GM21526 (cell line): Measurements from ENCODE around the gene ZNF446.
"Not testable (repeated sequence)": the region's sequence is repeated elsewhere in the genome, so short reads cannot be mapped to it uniquely, and the experiment has no call there.

Experiments
- ATAC-seq: cut with Tn5 transposase; IDR thresholded peaks from one replicate; pipeline ENCODE4 v1.9.1; 2021; ENCODE audit warnings: moderate library complexity; ENCODE audit not compliant: unreplicated experiment, low FRiP score

The ZNF446 gene

GRCh38 chr19:58475714-58476497 is at the start of gene ZNF446:
Gene ZNF446, plus strand, starts transcription at chr19:58476352. Its CDS starts 867 bp downstream, at chr19:58477219.
- ATAC-seq: peak; percentile 71

DNA sequence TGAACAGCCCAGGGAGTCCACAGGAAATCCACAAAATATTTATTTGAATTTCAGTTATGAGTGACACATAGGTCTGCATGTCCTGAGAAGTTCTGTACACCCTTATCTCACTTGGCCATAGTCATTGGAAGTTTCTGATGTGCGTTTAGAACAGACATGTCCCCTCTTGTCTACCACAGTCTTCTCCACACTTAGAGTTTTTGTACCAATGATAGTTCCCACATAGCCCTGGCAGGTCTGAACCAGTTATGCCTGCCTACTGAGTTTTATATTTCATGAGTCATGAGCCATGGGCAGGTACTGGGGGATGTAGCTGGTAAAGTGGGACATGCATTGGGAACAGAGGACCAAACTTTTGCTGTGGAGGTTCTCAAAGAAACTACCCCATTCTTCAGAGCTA is 47.5 kb upstream of the ZNF446 start:
- ATAC-seq: no peak

GRCh38 chr19:58429745-58430144 is 46.4 kb upstream of the ZNF446 start:
- no peak for ATAC-seq

DNA sequence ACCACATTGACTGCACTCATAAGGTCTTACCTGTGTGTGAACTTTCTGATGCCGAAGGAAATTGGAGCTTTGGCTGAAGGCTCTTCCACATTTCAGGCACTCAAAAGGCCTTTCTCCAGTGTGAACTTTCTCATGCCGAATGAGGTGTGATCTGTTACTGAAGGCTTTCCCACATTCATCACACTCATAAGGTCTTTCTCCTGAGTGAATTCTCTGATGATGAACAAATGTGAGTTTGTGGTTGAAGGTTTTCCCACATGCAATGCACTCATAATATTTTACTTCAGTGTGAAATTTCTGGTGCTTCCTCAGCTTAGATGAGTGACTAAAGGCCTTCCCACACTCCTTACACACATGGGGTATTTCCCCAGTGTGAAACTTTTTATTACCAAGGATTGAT is 41.9 kb upstream of the ZNF446 start:
- no peak for ATAC-seq

GRCh38 chr19:58439576-58440554 is 36.3 kb upstream of the ZNF446 start, which contains the start of gene ZNF132:
Gene ZNF132, minus strand, starts transcription at chr19:58440153. Its CDS starts 332 bp downstream, at chr19:58439821.
- ATAC-seq: peak; percentile 85

GRCh38 chr19:58440556-58440955 is 35.6 kb upstream of the ZNF446 start:
- ATAC-seq: no peak

- ATAC-seq: not testable (repeated sequence)
Measured at GRCh38 chr19:58442986-58443385, 33.2 kb upstream of the ZNF446 start.

- ATAC-seq: not testable (repeated sequence)
Measured at GRCh38 chr19:58448860-58449259, 27.3 kb upstream of the ZNF446 start.

- not testable (repeated sequence) for ATAC-seq
Measured at GRCh38 chr19:58449980-58450379, 26.2 kb upstream of the ZNF446 start.

DNA sequence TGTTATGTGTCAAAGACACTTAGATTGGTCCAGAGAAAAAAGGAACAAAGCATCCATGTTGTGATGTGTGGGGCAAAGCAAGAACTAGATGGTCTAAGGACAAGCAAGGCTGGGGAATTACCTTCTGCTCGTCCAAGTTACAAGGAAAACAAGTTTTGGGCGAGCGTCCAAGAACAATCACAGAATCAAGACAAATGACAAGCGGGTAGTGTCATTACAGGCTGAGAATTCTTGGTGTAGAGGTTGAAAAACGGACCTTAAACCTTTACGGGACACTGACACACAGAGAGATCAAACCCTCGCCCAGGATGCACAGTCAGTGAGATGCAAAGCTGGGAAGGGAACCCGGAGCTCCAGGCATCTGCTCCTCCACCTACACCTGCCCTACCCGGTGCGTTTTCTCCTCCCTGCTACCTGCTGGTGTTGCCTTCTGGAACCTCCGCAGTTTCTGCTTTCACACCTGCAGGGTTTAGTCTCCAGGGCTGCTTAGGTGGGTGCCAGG is 25.2 kb upstream of the ZNF446 start:
- ATAC-seq: peak; percentile 3

DNA sequence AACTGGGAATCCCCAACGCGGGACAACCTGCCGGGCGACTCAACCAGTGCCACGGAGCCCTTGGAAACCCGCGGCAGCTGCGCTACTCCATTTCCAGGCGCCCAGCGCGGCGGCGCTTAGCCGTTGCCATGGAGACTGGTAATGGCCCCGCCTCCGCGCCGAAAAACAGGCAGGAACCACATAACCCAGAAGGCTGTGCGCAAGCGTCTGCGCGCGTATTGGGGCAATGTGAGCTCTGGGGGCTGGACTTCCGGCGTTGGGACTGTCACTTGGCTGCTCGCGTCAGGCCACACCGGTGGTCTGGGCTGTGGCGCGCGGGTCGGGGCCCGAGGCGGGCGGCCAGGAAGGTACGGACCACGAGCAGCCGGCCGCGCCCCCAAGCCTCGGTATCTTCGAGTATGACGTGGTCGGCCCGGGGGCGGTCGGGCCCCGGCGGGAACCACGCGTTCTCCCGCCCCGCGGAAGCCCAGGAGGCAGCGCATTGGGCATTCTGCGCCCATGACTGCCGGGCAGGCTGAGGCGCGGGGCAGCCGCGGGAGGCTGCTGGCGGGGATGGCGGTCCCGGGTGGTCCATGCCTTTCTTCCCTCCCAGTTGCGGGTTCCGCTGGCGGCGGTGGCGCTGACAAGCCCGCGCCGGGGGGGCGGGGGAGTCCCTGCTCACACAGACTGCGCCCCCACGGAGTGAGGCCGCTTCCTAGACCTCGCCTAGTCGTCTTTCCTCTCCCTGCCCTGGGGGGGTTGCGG is 24.6 kb upstream of the ZNF446 start, which contains the start of gene ZNF324B:
ZNF324B (plus strand) TSS at position 265 of the 744 bp plus-strand sequence. CDS start 2,080 bp downstream, outside the sequence.
- ATAC-seq: peak; percentile 90

GRCh38 chr19:58453743-58454142 is 22.4 kb upstream of the ZNF446 start:
- no peak for ATAC-seq

DNA sequence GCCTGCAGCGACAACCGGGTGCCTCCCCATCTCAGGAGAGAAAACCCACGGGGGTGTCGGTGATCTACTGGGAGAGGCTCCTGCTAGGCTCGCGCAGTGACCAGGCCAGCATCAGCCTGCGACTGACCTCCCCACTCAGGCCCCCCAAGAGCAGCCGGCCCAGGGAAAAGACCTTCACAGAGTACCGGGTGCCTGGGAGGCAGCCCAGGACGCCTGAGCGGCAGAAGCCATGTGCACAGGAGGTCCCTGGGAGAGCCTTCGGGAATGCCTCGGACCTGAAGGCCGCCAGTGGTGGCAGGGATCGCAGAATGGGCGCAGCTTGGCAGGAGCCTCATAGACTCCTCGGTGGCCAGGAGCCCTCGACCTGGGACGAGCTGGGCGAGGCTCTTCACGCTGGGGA is 20.8 kb upstream of the ZNF446 start:
- no peak for ATAC-seq

DNA sequence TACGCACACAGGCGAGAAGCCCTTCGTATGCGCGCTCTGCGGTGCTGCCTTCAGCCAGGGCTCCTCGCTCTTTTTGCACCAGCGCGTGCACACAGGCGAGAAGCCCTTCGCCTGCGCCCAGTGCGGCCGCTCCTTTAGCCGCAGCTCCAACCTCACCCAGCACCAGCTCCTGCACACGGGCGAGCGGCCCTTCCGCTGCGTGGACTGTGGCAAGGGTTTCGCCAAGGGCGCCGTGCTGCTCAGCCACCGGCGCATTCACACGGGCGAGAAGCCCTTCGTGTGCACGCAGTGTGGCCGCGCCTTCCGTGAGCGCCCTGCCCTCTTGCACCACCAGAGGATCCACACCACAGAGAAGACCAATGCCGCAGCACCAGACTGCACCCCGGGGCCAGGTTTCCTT is 20.0 kb upstream of the ZNF446 start:
- ATAC-seq: no peak

- ATAC-seq: no peak
Measured at GRCh38 chr19:58460039-58460438, 16.1 kb upstream of the ZNF446 start.

- ATAC-seq: no peak
Measured at GRCh38 chr19:58466089-58466759, 9.9 kb upstream of the ZNF446 start.

DNA sequence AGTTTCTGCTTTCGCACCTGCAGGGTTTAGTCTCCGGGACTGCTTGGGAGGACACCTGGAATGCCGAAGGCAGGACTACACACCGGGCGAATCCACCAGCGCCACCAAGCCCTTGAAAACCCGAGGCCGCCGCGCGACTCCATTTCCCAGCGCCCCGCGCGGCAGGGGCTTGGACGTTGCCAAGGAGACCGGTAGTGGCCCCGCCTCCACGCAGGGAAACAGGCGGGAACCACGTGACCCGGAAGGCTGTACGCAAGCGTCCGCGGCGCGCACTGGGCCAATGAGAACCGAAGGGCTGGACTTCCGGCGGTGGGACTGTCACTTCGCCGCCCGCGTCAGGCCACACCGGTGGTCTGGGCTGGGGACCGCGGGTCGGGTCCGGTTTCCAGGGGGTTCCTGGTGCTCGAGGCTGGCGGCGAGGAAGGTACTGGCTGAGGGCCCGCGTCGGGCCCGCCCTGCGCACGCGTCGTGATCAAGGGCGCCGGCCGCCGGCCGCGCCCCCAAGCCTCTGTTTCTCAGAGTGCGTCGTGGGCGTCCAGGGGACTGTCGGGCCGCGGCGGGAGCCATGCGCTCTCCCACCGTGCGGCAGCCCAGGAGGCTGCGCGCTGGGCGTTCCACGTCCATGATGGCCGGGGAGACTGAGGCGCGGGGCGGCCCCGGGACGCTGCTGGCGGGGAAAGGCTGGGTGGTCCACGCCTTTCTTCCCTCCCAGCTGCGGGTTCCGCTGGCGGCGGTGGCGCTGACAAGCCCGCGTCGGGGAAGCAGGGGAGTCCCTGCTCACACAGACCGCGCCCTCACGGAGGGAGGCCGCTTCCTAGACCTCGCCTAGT is 9.2 kb upstream of the ZNF446 start, which contains the start of gene ZNF324:
ZNF324 (plus strand) TSS at position 321 of the 830 bp plus-strand sequence. CDS start 2,106 bp downstream, outside the sequence.
- ATAC-seq: peak; percentile 69

DNA sequence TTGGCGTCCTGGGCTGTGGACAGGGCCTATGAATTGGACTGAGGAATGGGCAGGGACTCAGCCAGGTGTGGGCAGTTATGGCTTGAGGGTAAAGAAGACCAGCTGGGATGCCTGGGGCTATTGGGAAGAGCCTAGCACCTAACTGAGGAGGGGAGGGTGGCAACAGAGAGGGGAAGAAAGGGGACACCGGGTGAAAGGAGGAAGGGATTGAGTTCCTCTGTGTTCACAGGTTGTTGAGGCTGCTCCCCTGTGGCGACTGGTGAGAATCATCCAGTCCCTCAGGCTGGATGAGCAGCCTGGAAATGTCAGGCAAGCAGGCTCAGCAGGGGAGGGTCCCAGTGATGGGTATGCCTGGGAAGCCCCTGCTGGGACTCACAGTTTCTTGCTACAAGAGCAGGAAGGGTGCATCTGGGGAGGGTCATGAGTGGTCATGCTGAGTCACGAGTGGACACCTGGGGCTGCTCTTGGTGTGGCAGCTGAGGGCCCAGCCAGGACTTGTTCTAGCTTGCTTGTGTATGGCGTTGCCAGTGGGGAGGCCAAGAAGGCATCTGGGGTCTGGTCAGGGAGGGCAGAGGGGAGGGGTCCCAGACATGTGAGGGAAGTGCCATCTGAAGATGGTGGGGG is 7.8 kb upstream of the ZNF446 start:
- ATAC-seq: no peak
